GM12864 (cell line): Measurements from ENCODE around the gene LDLRAD4.

Experiments used
- DNase-seq: peaks from one replicate; pipeline ENCODE4 v3.0.0-alpha.2; 2011; ENCODE audit warnings: low read depth
- H3K4me3 ChIP-seq: 2 replicates; pipeline ENCODE4 v1.5.1; 2011; ENCODE audit warnings: mild to moderate bottlenecking, low read depth, low read length, control low read depth
- CTCF ChIP-seq: IDR thresholded peaks from 2 replicates; pipeline ENCODE4 v1.5.1; 2011; ENCODE audit warnings: low read depth, mild to moderate bottlenecking, moderate library complexity, low read length, control low read depth, inconsistent platforms; ENCODE audit errors: missing control alignments

Gene LDLRAD4

GRCh38 chr18:13218368-13218991, at the start of gene LDLRAD4:
TSS of gene LDLRAD4 (plus strand) at chr18:13218760.
- no peak for TF ChIP-seq CTCF
- DNase-seq, result no peak
- H3K4me3 ChIP-seq, result peak within 1 kb of the TSS; percentile 43

- no peak for TF ChIP-seq CTCF
These were observed 44.9 kb upstream of the LDLRAD4 start for GRCh38 chr18:13173578-13174145.

GRCh38 chr18:13175266-13175665, 43.3 kb upstream of the LDLRAD4 start:
- H3K4me3 ChIP-seq, result no peak overlapping the region
- no peak for DNase-seq
- TF ChIP-seq CTCF, result no peak

More at GRCh38 chr18:13173578-13174145, 44.9 kb upstream of the LDLRAD4 start:
- H3K4me3 ChIP-seq, result no peak overlapping the region
- DNase-seq, result no peak

- DNase-seq, result no peak
- TF ChIP-seq CTCF, result no peak
- no peak overlapping the region for H3K4me3 ChIP-seq
These were observed 42.8 kb upstream of the LDLRAD4 start for GRCh38 chr18:13175754-13176210.

- no peak overlapping the region for H3K4me3 ChIP-seq
- no peak for DNase-seq
- no peak for TF ChIP-seq CTCF
These were observed 41.7 kb upstream of the LDLRAD4 start for GRCh38 chr18:13176847-13177246.

GRCh38 chr18:13178197-13178596, 40.4 kb upstream of the LDLRAD4 start:
- H3K4me3 ChIP-seq, result no peak overlapping the region
- no peak for TF ChIP-seq CTCF
- DNase-seq, result no peak

GRCh38 chr18:13178976-13179375, 39.6 kb upstream of the LDLRAD4 start:
- no peak for TF ChIP-seq CTCF
- H3K4me3 ChIP-seq, result no peak overlapping the region
- DNase-seq, result no peak
